ENCODE data around the gene EXOC6B. TPM values are rescaled to one million over a fixed set of nuclear protein-coding genes. Genes with fewer than 3 reads are reported as not detected.

EXOC6B gene
- total RNA-seq, 1 donor from 2014 or later: 35.2 TPM

DNA sequence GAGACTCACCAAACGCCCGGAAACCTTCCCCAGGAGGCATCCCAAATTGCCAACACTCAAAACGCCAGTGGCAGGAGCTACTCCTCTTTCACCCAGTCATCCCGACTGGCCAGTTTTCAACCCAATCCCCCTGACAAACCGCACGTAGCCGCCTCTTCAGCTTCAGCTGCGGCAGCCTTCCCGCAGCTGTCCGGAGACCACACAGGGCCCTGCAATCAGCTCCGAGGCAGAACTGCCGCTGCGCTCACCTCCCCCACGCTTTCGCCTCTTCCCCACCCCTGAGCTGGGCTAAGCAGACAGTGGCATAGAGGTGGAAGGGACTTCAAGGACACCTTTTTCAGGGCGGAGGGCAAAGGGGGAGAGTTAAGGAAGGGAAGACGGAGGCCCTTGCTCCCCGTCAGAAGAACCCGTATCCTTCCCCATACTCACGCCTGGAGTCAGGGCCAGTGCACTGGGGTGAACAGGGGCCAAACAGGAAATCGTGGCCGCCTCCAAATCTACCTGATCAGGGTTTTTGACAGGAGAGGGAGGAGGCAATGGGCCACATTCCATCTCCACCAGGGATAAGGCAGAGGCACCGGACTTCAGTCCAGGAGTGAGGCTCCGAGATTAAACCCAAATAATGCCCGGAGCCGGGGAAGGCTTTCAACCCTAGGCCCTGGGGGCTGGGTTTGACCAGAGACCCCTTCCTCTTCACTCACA lies 695.0 kb downstream of the EXOC6B start:
- H3K36me3 ChIP-seq: no peaks in the 10 kb centered on the region
- no peak overlapping the region for H3K4me3 ChIP-seq
- ATAC-seq (no peak), DNase-seq (no peak)
- TF ChIP-seq, protein P1, sequence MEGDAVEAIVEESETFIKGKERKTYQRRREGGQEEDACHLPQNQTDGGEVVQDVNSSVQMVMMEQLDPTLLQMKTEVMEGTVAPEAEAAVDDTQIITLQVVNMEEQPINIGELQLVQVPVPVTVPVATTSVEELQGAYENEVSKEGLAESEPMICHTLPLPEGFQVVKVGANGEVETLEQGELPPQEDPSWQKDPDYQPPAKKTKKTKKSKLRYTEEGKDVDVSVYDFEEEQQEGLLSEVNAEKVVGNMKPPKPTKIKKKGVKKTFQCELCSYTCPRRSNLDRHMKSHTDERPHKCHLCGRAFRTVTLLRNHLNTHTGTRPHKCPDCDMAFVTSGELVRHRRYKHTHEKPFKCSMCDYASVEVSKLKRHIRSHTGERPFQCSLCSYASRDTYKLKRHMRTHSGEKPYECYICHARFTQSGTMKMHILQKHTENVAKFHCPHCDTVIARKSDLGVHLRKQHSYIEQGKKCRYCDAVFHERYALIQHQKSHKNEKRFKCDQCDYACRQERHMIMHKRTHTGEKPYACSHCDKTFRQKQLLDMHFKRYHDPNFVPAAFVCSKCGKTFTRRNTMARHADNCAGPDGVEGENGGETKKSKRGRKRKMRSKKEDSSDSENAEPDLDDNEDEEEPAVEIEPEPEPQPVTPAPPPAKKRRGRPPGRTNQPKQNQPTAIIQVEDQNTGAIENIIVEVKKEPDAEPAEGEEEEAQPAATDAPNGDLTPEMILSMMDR (IDR thresholded peaks at IDR 0.05): no peak
- H3K9me3 ChIP-seq: no peaks in the 10 kb centered on the region
- intact Hi-C loops (cut with DNase I): no loop called here
- H3K27me3 ChIP-seq: no peaks in the 10 kb centered on the region
- H3K27ac ChIP-seq: no peak overlapping the region
- no peaks in the 10 kb centered on the region for H3K4me1 ChIP-seq

DNA sequence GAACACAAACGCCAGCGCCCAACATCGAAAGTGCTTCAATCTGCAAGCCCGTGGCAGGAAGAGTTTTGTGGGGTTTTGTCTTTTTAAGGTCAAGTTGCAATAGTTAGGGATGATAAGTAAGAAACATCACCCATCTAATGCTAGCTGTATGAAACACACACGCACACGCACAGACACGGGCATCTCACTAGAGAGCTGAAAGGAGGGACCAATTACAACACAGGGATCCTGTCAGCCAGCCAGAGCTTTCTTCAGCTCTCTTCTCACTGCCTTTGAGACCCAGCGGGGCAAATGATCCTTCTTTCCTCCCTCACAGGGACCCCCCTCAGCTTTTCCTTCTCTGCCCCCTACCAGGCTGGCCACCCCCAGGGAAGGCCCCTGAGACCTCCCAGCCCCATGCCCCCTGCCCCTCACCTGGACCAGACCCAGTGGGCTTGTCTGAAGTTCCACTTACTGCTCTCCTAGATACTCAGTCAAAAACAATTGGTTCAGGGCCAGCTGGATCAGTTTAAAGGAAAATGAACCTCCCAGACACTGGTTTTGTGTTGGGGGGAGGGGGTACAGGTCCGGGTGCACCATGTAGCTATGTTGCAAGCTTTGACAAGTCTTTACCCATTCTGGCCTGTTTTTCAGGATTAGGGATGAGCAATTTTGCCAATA lies 696.0 kb downstream of the EXOC6B start:
- Histone ChIP-seq H3K27me3 (no peaks in the 10 kb centered on the region), H3K4me1 (no peaks in the 10 kb centered on the region), H3K9me3 (no peaks in the 10 kb centered on the region), H3K4me3 (no peak overlapping the region), H3K36me3 (no peaks in the 10 kb centered on the region), H3K27ac (no peak overlapping the region)
- ATAC-seq (no peak), DNase-seq (no peak)
- intact Hi-C loops (cut with DNase I): no loop called here
- TF ChIP-seq, protein P1 (IDR thresholded peaks at IDR 0.05): no peak

DNA sequence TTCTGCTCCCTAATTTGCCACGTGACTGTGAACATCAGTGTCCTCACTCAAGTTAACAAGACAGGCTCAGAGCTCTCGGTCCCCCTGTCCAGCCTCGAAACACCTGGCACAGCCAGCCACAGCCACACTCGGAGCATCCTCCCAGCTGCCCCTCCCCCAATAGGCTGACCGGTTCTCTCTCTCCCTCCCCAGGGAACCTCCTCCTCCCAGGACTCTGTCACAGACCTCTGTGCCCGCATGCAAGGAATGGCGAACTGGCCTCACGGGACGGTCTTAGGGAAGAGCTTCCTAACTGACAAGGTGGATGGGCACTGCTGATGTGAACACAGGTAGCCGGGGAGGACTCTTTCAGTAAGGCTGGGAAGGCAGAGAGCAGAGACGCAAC lies 697.0 kb downstream of the EXOC6B start:
- TF ChIP-seq, protein P1 (IDR thresholded peaks at IDR 0.05): no peak
- intact Hi-C loops (cut with DNase I): no loop called here
- H3K4me1 ChIP-seq: no peaks in the 10 kb centered on the region
- ATAC-seq (no peak), DNase-seq (no peak)
- H3K9me3 ChIP-seq: no peaks in the 10 kb centered on the region
- no peak overlapping the region for H3K27ac ChIP-seq
- H3K4me3 ChIP-seq: no peak overlapping the region
- no peaks in the 10 kb centered on the region for H3K27me3 ChIP-seq
- no peaks in the 10 kb centered on the region for H3K36me3 ChIP-seq

DNA sequence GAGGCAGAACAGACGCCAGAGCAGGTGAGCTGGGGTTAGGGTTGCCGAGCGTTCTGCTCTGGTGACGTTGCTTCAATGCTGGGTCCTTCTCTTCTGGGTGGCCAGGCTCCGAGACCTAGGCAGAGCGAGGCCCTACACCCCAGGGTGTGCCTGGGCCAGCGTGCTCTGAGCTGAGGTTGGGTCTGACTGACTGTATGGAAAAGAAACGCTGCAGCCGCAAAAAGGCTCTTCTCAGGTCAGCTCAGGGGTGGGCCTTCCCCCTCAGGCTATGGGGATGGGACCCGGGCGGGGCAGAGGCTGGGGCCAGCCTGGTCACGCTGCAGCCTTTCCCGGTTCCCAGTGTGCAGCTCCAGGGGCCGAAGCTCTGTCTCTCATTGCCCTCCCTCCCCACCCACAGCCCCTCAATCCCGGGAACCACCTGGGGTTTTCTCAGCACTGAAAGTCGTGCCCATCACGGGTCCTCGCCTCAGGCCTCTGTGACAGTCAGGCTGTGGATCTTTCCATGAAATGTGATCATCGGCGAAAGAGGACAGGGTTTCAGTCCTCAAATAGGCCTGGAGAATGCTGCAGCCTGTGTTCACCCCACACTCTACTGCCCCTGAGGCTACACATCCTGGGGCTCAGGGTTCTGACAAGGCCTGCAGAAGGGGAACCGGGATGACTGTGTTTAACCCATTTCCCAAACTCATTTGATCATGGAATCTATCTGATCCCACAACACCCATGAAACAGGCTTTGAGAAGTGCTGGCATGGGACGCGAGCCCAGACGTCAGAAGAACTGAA lies 697.6 kb downstream of the EXOC6B start:
- H3K4me3 ChIP-seq: no peak overlapping the region
- H3K4me1 ChIP-seq: no peaks in the 10 kb centered on the region
- H3K36me3 ChIP-seq: no peaks in the 10 kb centered on the region
- intact Hi-C loops (cut with DNase I): no loop called here
- no peaks in the 10 kb centered on the region for H3K27me3 ChIP-seq
- ATAC-seq (no peak), DNase-seq (no peak)
- no peaks in the 10 kb centered on the region for H3K9me3 ChIP-seq
- TF ChIP-seq, protein P1 (IDR thresholded peaks at IDR 0.05): no peak
- H3K27ac ChIP-seq: no peak overlapping the region

DNA sequence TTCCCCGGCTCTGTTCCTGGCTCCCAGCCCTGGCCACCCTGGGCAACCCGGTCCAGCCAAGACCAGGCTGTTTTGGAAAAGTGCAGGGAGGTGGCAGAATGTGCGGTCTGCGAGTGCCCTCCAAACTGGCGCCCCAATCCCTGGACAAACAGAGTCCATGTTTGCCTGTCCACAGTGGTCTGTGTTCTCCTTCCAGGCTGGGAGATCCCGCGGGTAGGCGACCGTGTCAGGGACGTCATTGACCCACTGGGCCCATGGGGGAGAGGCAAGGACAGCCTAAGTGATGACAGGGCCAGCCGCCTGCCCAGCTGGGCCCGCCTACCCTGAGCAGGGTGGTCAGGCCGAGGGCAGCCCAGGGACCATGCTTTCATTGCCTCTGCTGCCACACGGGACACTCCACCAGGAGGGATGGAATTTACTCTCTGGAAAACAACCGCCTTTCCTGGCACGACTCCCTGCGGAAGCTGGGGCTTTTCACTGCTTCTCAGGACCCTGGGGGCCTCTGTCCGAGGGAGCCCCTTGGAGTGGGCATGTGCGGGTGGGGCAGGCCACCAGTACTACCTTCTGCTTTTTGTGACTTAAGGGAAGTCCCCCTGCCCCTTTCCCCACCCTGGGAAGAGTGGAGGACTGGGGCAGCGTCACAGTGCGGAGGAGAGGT lies 698.3 kb downstream of the EXOC6B start:
- peaks cover 4% of the 10 kb centered on the region for H3K27me3 ChIP-seq
- H3K4me1 ChIP-seq: no peaks in the 10 kb centered on the region
- H3K9me3 ChIP-seq: no peaks in the 10 kb centered on the region
- no peak overlapping the region for H3K4me3 ChIP-seq
- no peak overlapping the region for H3K27ac ChIP-seq
- ATAC-seq: no peak
- TF ChIP-seq, protein P1 (IDR thresholded peaks at IDR 0.05): no peak
- no peaks in the 10 kb centered on the region for H3K36me3 ChIP-seq
- intact Hi-C loops (cut with DNase I): no loop called here
- no peak for DNase-seq

Data from upper lobe of right lung (tissue), 1 donor.